GM21576 (cell line): Measurements from ENCODE around the gene ADAM10.
"Not testable (repeated sequence)": the region's sequence is repeated elsewhere in the genome, so short reads cannot be mapped to it uniquely, and the experiment has no call there.

Source experiments
- ATAC-seq: cut with Tn5 transposase; IDR thresholded peaks from one replicate; pipeline ENCODE4 v1.9.1; 2021; ENCODE audit warnings: mild to moderate bottlenecking, moderate library complexity; ENCODE audit not compliant: unreplicated experiment

ADAM10 gene

GRCh38 chr15:58611731-58612676 is 137.5 kb downstream of the ADAM10 start:
- no peak for ATAC-seq

DNA sequence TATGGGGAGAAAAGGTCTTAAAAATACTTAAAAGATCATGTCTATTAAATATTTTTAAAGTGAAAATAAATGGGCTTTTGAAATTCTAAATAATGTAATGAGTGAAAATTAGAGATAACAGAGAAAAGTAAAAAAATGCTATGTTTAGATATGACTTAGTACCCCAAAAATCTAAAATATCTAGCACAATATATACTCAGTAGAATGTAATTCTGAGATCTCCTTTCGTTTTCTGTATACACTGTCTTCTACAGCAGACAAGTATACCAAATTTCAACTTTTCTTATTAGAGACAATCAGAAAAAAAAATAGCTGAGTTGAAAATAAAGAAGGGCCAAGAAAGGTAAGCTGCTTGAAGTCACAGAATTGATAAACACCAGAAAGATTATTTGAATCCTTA is 140.8 kb downstream of the ADAM10 start:
- no peak for ATAC-seq

- no peak for ATAC-seq
Observed at GRCh38 chr15:58608129-58608590, 141.3 kb downstream of the ADAM10 start.

- ATAC-seq, result no peak
Observed at GRCh38 chr15:58606577-58607080, 142.9 kb downstream of the ADAM10 start.

GRCh38 chr15:58605931-58606530 is 143.5 kb downstream of the ADAM10 start:
- ATAC-seq, result no peak

DNA sequence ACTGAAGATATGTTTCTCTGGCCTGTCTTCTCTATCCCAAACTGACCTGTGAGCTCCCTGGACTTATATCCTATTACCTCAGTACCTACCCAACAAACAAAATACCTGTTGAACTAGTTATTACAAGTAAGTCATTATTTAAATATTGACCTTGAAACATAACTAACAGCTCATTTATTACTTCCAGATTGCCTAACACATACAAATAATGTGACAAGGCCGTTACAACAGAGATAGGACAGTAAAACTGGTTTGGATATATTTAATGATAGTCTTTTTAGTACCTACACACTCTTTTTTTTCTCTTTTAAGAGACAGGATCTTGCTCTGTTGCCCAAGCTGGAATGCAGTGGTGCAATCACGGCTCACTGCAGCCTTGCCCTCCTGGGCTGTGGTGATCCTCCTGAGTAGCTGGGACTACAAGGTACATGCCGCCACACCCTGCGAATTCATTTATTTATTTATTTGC is 145.0 kb downstream of the ADAM10 start:
- no peak for ATAC-seq

DNA sequence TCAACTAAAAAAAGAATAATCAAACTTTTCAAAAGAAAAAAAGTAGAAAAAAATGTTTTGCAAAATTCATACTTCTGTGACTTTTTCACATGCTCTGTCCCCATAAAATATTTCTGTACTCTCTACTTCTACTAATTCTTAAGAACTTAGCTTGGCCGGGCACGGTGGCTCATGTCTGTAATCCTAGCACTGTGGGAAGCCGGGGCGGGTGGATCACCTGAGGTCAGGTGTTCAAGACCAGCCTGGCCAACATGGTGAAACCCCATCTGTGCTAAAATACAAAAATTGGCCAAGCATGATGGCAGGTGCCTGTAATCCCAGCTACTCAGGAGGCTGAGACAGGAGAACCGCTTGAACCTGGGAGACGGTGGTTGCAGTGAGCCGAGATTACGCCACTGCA is 145.6 kb downstream of the ADAM10 start:
- ATAC-seq, result not testable (repeated sequence)

DNA sequence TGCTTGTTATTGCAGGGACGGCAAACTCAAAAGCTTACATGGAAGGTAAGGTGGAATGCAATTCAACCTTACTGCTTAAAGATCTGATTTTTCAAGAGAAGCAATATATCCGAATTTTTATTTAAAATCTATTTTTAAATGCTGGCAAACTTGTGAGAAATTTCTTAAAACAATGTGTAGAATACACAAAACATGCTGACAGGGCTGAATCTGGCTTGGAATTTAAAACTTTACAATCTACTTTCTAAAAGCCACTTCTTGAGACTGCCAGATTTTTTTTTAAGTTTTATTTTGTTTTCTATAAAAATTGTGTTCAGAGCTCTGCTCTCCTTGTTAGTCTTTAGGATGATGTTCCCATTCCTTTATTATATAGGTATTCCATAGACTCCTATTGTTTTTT is 146.7 kb downstream of the ADAM10 start:
- ATAC-seq, result no peak

- no peak for ATAC-seq
Observed at GRCh38 chr15:58598829-58599210, 150.7 kb downstream of the ADAM10 start.

- ATAC-seq, result no peak
Observed at GRCh38 chr15:58597943-58598828, 151.3 kb downstream of the ADAM10 start.

- ATAC-seq, result no peak
Observed at GRCh38 chr15:58595516-58596263, 153.8 kb downstream of the ADAM10 start.

GRCh38 chr15:58594898-58595297 is 154.6 kb downstream of the ADAM10 start:
- no peak for ATAC-seq

- no peak for ATAC-seq
Observed at GRCh38 chr15:58593870-58594269, 155.6 kb downstream of the ADAM10 start.

DNA sequence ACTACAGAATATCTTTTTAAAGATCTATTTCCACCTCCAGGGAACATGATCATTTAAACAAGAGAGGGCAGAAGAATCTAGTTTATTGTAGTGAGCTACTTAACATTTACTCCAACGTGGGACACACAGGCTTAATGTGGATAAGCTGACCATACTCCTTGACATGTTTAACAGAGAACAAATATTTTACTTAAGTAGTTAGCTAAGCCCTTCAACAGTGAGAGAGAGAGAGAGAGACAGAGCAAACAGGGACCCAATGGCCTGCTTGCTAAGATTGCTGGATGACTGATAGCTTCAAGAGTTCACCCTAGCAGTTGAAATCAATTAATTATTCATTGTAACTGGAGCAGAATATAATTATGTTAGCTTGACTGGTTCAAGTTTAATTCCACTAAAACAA is 158.6 kb downstream of the ADAM10 start:
- no peak for ATAC-seq

GRCh38 chr15:58590236-58590635 is 159.3 kb downstream of the ADAM10 start:
- ATAC-seq, result no peak

- ATAC-seq, result no peak
Observed at GRCh38 chr15:58589047-58589446, 160.5 kb downstream of the ADAM10 start.

GRCh38 chr15:58588096-58588495 is 161.4 kb downstream of the ADAM10 start:
- no peak for ATAC-seq

DNA sequence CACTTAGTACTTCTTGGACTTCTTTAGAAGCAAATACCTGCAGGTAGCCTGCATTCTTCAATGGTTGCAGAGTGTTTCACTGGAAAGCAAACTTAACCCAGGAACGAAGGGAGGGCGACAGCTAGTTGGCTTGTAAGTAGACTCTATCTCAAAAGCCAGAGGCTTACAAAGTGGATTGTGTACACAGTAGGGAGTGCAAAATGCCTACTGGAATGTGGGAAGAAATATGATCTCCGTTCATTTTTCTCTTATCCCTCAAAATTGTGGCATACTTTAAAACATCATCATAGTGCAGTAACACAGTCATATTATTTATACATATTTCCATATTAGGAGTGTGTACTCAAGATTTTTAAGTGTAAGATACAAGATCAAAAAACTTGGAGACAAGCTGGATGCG is 162.0 kb downstream of the ADAM10 start:
- ATAC-seq, result no peak

DNA sequence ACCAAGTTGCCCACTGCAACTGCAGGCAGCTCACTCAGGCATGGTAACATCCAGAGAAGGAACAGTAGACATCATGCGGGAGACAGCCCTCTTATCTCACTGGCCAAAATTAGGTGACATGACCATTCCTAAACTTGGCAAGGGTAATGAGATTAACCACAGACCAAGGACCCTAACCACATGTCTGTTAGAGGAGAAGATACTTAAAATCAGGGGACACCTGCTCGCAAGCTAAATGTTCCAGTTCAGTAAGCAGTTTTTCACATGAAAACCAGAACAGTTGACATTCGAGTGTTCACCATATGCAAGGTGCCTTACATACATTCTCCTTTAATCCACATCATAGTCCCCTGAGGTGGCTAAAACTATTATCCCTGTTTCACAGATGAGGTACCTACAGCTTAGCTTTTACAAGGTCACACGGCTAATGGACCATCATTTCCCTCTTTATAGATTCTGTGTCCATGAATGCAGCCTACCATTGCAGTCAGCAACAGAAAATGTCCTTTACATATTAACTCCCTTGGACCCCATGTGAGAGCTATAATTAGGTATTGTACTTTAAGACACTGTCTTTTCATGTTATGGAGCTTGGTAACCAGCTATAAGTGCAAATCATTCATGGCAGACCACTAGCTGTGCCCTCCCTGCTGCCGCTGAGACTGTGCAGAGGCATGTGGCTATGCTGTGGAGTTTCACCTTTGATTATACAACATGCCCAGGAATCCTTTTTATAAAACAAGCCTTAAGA is 163.6 kb downstream of the ADAM10 start:
- no peak for ATAC-seq
